HG03432 (cell line): ENCODE results near the gene SSH3.

Experiments
- ATAC-seq: cut with Tn5 transposase; IDR thresholded peaks from one replicate; pipeline ENCODE4 v1.9.1; 2021; ENCODE audit warnings: mild to moderate bottlenecking, moderate library complexity; ENCODE audit not compliant: unreplicated experiment

The SSH3 gene

DNA sequence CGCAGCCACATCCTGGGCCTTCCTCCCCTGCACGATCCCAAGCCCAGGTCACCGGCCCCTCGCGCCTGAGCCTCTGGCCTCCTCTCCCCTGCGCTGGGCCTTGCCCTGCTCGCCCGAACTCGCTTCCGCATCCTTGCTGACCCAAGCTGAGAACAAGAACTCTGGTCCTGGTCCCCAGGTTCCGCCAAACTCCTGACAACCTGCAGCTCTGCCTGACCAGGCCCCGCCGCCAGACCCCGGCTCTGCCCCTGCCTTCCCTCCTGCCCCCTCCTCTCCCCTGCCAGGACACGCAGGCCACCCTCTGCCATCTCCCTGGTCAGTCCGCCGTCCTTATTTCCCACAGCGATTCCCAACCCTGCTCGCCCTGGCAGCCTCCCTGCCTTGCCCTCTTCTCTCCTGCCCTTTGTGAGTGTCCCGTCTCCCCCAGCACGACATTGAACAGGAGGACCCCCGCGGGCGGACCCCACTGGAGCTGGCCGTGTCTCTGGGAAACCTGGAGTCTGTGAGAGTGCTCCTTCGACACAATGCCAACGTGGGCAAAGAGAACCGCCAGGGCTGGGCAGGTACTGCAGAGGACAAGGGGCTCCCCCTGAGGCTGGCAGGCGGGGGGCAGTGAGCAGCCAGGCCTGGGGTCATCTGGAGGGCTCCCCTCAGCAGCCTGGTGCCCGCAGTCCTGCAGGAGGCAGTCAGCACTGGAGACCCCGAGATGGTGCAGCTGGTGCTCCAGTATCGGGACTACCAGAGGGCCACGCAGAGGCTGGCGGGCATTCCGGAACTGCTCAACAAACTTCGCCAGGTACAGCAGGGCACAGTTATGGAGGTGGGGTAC, 13.5 kb upstream of the SSH3 start:
- no peak for ATAC-seq

DNA sequence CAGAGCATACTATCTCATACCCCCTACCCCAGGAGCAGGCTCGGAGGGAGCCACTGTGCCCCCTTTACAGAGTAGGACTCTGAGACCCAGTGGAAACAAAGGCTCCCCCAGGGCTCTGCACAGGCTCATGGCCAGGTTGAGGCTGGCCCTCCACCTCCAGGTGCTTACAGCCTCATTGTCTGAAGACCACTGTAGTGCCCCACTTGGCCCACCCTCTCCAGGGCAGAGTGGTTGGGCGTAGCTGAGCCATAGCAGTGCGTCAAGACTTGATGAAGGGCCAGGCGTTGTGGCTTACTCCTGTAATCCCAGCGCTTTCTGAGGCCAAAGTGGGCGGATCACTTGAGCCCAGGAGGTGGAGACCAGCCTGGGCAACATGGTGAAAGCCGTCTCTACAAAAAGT, 12.5 kb upstream of the SSH3 start:
- ATAC-seq = no peak

DNA sequence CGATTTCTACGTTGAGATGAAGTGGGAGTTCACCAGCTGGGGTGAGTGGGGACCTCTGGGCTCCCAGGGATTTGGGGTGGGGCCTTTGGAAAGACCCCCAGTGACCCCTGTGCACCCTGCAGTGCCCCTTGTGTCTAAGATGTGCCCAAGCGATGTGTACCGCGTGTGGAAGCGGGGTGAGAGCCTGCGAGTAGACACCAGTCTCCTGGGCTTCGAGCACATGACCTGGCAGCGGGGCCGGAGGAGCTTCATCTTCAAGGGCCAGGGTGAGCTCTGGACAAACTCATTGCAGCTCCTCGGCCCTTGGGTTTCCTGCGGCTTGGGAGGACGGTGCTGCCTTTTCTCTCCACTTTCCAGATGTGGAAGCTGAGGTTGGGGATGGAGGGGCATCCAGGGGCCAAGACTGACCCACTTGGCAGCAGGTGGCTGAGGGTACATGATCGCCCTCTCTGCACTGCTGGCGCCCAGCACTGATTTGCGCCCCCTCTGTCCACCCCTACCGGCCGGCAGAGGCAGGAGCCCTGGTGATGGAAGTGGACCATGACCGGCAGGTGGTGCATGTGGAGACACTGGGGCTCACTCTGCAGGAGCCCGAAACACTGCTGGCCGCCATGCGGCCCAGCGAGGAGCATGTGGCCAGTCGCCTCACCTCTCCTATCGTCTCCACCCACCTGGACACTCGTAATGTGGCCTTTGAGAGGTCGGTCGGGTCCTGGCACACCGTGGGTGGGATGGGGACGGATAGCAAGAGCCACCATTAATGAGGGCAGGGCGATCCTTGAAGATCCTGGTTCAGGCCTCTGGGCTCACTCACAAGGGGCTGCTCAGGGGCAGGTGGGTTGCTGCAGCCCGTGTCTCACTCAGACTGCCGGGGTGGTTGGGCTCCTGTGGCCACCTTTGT, 11.6 kb upstream of the SSH3 start:
- ATAC-seq = no peak

DNA sequence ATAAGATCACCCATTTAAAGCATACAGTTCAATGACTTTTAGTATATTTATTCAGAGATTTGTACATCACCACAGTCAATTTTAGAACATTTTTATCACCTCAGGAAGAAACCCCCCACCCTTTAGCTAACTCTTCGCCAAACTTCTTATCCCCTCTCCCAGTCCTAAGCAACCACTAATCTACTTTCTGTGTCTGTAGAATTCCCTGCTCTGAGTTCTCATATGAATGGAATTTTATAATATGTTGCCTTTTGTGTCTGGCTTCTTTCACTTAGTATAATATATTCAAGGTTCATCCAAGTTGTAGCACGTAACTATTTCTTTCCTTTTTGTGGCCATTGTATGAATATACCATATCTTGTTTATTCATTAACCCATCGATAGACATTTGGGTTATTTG, 10.7 kb upstream of the SSH3 start:
- ATAC-seq = no peak

DNA sequence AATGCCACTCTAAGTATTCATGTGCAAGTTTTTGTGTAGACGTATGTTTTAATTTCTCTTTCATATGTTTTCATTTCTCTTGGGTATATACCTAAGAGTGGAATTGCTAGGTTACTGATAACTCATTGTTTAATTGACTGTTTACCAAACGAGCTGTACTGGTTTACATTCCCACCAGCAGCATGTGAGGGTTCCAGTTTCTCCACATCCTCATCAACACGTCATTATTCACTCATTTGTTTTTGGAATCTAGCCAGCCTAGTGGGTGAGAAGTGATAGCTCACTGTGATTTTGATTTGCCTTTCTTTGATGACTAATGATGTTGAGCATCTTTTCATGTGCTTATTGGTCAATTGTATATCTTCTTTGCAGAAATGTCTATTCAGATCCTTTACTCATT, 10.2 kb upstream of the SSH3 start:
- ATAC-seq = no peak

DNA sequence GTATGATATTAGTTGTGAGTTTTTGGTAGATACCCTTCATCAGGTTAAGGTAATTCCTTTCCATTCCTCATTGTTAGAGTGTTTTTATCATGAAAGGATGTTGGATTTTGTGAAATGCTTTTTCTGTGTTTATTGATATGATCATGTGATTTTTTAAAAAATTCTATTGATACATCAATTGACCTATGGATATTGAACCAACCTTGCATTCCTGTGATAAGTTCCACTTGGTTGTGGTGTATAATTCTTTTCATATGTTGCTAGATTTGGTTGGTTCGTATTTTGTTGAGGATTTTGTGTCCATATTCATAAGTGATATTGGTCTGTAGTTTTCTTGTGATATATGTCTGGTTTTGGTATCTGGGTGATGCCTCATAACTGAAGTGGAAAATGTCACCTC, 7.5 kb upstream of the SSH3 start:
- no peak for ATAC-seq

DNA sequence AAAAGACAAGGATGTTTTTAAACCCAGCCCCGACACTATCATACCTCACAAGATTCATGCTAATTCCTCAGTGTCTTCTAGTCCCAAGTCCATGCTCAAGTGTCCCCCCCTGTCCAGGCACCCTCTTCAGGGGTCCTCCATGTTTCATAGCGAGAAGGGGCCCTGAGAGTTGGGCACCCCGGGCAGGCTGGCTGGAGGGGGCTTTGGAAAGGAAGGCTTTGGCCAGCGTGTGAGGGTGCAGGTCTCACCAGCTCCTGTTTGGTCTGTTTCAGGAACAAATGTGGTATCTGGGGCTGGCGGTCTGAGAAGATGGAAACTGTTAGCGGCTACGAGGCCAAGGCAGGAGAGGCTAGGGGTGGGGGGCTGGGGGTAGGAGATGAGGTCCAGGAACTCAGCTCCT, 4.5 kb upstream of the SSH3 start:
- ATAC-seq = no peak

DNA sequence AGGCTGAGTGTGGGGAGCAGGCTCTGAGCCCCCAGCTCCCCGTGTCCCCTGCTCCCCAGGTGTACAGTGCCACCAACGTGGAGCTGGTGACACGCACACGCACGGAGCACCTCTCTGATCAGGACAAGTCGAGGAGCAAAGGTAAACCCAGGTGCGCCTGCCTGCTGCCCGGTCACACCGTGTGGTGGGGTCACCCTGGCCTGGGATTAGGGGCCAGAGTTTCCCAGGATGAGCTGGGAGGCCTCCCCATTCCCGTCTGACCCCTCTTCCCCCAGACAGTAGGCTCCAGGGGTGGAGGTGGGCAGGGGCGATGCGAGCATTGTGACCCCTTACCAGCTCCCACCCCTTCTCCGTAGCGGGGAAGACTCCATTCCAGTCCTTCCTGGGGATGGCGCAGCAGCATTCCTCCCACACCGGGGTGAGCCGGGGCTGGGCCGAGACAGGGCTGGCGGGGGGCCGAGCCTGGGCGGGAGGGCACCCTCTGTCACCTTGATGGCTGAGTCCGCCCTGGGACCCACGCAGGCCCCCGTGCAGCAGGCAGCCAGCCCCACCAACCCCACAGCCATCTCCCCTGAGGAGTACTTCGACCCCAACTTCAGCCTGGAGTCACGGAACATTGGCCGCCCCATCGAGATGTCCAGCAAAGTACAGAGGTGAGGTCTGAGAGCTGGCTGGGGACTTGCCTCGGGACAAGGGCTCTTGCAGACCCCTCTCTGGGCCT, 3.7 kb upstream of the SSH3 start:
- ATAC-seq = no peak

DNA sequence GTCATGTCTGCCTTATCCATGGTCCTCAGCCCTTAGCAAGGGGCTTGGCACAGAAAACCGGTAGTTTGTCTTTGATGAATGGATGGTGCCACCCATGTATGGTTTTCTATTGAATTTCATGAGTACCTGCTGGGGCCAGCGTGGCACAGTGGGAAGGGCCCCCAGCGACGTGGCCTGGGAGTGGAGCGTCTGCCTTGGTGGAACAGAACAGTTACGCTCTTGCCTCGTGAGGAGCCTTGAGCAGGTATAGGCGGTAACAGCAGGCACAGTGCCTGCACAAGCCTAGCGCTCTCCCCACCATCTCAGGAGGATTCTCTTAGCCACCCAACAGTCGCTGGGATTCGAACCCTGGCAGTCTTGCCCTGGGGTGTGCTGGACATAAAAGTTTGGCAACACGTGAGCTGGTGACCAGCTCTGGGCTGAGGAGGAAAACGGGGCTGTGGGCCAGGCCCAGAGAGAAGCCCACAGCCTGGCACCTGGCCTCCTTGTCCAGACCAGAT, 3.0 kb upstream of the SSH3 start:
- ATAC-seq = no peak

DNA sequence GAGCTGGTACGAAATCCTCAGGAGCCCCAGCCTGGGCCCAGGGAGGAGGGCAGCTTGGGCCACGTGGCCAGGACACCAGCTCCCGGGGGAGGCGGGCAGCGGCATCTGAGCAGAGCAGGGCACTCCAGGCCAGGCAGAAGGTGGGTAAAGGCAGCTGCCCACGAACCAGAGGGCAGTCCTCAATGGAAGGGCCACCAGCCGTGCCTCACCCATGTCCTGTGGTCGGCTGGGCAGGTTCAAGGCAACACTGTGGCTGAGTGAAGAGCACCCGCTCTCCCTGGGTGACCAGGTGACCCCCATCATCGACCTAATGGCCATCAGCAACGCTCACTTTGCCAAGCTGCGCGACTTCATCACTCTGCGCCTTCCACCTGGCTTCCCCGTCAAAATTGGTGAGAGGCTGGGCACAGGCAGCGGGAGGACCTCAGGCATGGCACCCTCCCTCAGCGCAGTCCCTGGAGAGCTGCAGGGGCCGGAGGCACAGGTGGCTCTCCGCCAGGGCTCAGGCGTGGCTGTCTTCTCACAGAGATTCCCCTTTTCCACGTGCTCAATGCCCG, 2.5 kb upstream of the SSH3 start:
- ATAC-seq = no peak

DNA sequence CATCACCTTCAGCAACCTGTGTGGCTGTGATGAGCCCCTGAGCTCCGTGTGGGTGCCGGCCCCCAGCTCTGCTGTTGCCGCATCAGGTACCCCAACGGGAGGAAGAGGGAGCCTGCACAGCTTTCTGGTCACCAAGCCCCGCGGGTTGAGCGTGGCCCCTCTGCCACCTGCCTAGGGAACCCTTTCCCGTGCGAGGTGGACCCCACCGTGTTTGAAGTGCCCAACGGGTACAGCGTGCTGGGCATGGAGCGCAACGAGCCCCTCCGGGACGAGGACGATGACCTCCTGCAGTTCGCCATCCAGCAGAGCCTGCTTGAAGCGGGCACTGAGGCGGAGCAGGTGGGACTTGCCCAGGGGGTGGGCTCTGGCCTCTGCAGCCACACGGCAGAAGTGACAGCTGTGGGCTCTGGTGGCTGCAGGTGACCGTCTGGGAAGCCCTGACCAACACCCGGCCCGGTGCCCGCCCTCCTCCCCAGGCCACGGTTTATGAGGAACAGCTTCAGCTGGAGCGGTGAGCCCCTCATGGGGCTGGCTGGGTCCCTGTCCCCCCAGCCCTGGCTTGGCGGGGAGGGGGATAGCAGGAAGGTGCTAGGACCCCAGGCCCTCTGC, 1.9 kb upstream of the SSH3 start:
- no peak for ATAC-seq

DNA sequence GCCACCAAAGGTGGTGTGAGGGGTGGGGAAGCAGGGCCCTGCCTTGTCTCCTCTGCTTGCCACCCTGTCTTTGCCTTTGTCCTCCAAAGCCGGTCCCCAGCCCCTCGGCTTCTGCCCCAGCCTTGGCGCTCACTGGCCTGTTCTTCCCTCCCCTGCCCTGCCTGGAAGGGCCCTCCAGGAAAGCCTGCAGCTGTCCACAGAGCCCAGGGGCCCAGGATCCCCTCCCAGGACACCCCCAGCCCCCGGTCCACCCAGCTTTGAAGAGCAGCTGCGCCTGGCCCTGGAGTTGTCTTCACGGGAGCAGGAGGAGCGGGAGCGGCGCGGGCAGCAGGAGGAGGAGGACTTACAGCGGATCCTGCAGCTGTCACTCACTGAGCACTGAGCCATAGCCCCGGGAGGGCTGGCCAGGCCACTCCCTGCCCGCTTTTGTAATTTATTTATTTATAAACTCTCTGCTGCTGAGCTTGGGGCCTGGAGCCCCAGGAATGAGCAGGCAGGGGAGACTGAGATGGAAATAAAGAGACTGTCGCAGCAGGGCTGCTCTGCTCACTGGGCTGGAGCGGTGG, 1.3 kb upstream of the SSH3 start:
- ATAC-seq = no peak

DNA sequence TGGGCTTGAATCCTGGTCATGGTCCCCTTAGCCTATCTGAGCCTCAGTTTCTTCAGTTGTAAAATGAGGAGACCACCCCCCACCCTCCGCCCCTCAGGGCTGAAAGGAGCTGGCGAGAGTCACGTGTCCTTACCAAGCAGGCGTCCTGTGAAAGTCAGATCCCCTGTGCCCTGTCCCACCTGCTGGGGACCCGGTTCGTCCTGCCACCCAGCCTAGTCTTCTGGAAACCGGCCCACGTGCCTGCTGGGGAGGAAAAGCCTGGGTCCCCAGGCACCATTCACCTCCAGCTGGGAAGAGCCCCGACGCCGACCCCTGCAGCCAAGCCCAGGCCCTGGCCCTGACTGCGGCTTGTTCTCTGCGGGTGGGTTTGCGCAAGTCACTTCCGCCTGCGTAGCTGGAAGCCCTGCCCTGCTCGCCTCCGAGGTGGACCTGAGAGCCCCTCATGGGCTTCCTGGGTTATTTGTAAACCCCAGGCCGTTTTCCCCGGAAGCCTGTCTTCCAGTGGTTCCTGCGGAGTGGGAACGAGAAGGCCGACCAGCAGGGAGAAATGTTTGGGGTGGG, 679 bp upstream of the SSH3 start:
- ATAC-seq = no peak

DNA sequence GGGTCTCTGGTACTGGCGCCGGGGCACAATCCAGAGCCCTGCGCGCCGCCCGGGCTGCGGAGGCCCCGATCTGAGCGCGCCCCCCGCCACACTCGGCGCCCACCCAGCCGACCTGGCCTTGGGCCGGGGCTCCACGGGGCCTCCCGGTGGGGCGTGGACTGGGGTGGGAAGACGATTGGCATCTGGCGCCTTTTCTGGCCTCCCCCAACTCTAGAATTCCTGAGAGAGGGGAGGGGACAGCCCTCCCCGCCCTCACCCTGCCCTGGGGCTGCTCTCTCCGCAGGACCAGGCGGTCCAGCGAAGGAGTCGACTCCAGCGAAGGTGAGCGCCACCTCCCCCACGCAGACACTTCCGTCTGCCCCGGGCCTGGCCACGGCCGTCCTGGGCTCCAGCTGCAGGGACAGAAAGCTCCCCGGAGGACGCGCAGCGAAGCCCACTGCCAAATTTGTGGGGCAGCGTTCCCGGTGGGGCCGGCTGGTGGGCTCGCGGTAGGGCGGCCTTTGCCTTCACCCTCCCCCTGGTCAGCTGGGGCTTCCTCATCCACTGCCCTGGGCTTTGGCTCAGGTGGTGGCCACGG, 593 bp downstream of the SSH3 start:
- ATAC-seq = no peak

DNA sequence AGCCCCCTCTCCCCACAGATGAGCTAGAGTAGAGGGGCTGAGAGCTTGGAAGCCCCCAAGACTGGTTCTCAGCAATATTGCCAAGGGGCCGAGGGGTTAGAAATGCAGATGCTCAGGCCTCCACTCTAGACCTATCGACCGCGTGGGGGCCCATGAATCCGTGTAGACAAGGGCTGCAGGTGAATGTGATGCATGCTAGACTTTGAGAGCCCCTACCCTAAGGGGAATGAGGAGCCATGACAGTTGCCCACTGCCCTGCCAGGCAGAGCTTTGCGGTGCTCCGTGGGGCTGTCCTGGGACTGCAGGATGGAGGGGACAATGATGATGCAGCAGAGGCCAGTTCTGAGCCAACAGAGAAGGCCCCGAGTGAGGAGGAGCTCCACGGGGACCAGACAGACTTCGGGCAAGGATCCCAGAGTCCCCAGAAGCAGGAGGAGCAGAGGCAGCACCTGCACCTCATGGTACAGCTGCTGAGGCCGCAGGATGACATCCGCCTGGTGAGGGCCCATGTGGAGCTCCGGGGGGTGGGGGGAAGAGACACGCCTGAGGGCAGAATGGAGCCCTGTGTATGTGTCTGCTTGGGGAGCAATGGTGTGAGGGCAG, 1.3 kb downstream of the SSH3 start:
- no peak for ATAC-seq

DNA sequence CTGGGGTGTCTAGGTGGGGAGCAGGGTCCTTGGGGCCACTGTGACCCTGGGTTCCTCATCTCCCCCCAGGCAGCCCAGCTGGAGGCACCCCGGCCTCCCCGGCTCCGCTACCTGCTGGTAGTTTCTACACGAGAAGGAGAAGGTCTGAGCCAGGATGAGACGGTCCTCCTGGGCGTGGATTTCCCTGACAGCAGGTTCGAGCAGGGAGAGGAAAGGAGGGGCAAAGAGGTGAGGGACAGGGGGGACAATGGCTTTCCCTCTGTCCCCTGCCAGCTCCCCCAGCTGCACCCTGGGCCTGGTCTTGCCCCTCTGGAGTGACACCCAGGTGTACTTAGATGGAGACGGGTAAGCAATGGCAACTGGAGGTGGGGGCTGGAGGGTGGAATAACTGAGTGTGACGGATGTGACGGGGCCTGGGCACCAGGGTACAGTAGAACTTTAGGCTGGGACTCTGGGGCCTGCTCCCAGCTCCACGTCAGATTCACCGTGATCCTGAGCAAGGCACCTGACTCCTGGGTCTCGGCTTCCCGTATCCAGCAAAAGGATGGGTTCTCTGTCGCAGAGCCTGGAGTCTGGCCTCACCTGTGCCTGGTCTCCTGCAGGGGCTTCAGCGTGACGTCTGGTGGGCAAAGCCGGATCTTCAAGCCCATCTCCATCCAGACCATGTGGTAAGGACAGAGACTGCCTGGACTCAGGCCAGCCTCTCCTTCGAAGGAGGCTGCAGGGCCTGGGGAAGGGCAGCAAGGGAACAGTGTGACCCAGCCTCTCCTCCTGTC, 3.6 kb downstream of the SSH3 start:
- ATAC-seq = no peak

DNA sequence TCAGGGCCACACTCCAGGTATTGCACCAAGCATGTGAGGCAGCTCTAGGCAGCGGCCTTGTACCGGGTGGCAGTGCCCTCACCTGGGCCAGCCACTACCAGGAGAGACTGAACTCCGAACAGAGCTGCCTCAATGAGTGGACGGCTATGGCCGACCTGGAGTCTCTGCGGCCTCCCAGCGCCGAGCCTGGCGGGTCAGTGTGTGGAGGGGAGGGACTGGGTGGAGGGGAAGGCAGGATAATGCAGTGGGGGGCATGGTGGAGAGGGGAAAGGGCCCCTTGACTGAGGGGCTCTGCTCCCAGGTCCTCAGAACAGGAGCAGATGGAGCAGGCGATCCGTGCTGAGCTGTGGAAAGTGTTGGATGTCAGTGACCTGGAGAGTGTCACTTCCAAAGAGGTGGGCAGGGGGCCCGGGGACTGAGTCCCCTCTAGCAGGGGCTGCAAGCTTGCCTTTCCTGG, 4.2 kb downstream of the SSH3 start:
- no peak for ATAC-seq
